ENCODE measurements around the gene SUFU. TPM values are rescaled to one million over a fixed set of nuclear protein-coding genes. Genes with fewer than 3 reads are reported as not detected.

Gene SUFU
- total and polyA plus RNA-seq, 2 of the 4 experiments (the other 2 are of a cell fraction): 2.2 to 11.0 TPM

DNA sequence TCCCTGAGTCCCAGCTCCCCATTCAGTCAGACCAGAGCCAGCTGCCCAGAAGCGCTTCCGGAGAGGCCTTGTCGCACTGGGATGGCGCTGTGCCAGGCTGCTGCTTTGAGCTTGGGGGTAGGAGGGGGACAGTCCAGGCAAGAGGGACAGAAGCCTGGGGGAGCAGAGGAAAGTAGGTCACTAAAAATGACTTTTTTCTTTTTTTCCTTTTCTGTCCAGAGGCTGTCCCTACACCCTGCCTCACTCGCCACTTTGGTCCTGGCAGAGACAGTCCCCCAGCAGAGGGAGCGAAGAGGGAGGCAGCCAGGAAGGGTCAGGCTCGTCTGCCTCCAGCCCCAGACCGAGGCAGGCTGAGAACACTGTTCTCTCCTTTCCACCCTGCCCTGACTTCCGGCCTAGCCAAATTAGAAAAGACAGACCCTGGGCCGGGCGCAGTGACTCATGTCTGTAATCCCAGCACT lies 124.7 kb downstream of the SUFU start:
- Histone ChIP-seq H3K14ac (replicated peaks; ENCODE audit: low read depth, low read length) (peak overlapping the region; percentile 96), H3K27ac (ENCODE audit: insufficient read depth, low read length) (peak overlapping the region; percentile 98), H3K4ac (ENCODE audit: low read depth, low read length) (peak overlapping the region; percentile 98), H3K9me1 (ENCODE audit: insufficient read depth, low read length) (peaks cover 52% of the 10 kb centered on the region), H3K18ac (ENCODE audit: low read depth, low read length) (peak overlapping the region; percentile 73), H2BK15ac (ENCODE audit: low read depth, low read length) (peak overlapping the region; percentile 99), H3K9ac (ENCODE audit: low read depth, low read length) (peak overlapping the region; percentile 67), H4K5ac (ENCODE audit: low read depth, low read length) (peak overlapping the region; percentile 84), H3K36me3 (ENCODE audit: control insufficient read depth, insufficient read depth, low read length) (peaks cover 4% of the 10 kb centered on the region; the same call in 1 of the 2 replicates), H2AK9ac (replicated peaks; ENCODE audit: low read depth, low read length, poor library complexity) (peak overlapping the region; percentile 99), H2AK5ac (ENCODE audit: low read depth, low read length) (peak overlapping the region; percentile 99), H3K23ac (ENCODE audit: low read depth, low read length) (peak overlapping the region; percentile 97), H3K4me3 (ENCODE audit: insufficient read depth, low read depth, low read length) (no peak overlapping the region), H3K9me3 (ENCODE audit: control insufficient read depth, insufficient read depth, low read length) (no peaks in the 10 kb centered on the region), H2BK120ac (ENCODE audit: low read depth, low read length) (peak overlapping the region; percentile 99), H4K20me1 (ENCODE audit: insufficient read depth, low read length) (no peaks in the 10 kb centered on the region), H3K4me1 (ENCODE audit: control insufficient read depth, insufficient read depth, low read length) (peaks cover 64% of the 10 kb centered on the region), H2BK5ac (ENCODE audit: low read depth, low read length, poor library complexity, severe bottlenecking) (peak overlapping the region; percentile 100), H4K91ac (ENCODE audit: insufficient read depth, low read depth, low read length) (peak overlapping the region; percentile 100), H2AFZ (replicated peaks; ENCODE audit: low read length, poor library complexity) (peak overlapping the region; percentile 87), H3K56ac (ENCODE audit: extremely low read depth, insufficient read depth, low read length) (peak overlapping the region; percentile 86), H3K79me1 (ENCODE audit: low read depth in 1 of 2, low read length in 2 of 2) (peaks cover 29 to 70% of the 10 kb centered on the region in 2 experiments), H4K8ac (ENCODE audit: low read depth in 2 of 2, low read length in 2 of 2) (peak overlapping the region; percentile 97 to 100), H3K27me3 (ENCODE audit: control insufficient read depth, insufficient read depth, low read length) (no peaks in the 10 kb centered on the region), H3K4me2 (ENCODE audit: low read depth, low read length) (no peak overlapping the region), H2BK20ac (ENCODE audit: low read depth, low read length) (peak overlapping the region; percentile 99)
- dilution Hi-C loops (cut with HindIII; ENCODE audit: low sequenced_read_pairs, unreplicated experiment): no loop called here
- no CpG with 5 or more reads among the region's 11 CpGs for WGBS, 2 experiments (ENCODE audit: extremely low coverage in 2 of 2, insufficient read length in 1 of 2)
- CTCF ChIA-PET: no interaction called here
- POLR2A ChIA-PET (ENCODE audit: unreplicated experiment): interaction anchor here (0.6 to 1.0 kb wide), 2 partner anchors 14 to 23 kb away, joined by 3 to 11 read pairs; no protein-coding TSS in a partner anchor
- ATAC-seq (ENCODE audit: low read depth) (no peak), DNase-seq (no peak)
- TF ChIP-seq RCOR1 (IDR thresholded peaks at IDR 0.05; ENCODE audit: insufficient replicate concordance, low read length) (no peak), MXI1 (IDR thresholded peaks at IDR 0.05; ENCODE audit: borderline replicate concordance, low read depth, low read length) (no peak), RAD21 (IDR thresholded peaks at IDR 0.05; ENCODE audit: low read length) (no peak), RFX5 (IDR thresholded peaks at IDR 0.05; ENCODE audit: low read depth, low read length) (no peak), CHD1 (IDR thresholded peaks at IDR 0.05; ENCODE audit: low read depth, low read length) (no peak), SMC3 (IDR thresholded peaks at IDR 0.05; ENCODE audit: low read depth, low read length) (no peak)
- TF ChIP-seq, protein P1, sequence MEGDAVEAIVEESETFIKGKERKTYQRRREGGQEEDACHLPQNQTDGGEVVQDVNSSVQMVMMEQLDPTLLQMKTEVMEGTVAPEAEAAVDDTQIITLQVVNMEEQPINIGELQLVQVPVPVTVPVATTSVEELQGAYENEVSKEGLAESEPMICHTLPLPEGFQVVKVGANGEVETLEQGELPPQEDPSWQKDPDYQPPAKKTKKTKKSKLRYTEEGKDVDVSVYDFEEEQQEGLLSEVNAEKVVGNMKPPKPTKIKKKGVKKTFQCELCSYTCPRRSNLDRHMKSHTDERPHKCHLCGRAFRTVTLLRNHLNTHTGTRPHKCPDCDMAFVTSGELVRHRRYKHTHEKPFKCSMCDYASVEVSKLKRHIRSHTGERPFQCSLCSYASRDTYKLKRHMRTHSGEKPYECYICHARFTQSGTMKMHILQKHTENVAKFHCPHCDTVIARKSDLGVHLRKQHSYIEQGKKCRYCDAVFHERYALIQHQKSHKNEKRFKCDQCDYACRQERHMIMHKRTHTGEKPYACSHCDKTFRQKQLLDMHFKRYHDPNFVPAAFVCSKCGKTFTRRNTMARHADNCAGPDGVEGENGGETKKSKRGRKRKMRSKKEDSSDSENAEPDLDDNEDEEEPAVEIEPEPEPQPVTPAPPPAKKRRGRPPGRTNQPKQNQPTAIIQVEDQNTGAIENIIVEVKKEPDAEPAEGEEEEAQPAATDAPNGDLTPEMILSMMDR (conservative IDR thresholded peaks at IDR 0.05; ENCODE audit: low read depth, low read length): peak; percentile 18; the same call in 1 of the 2 replicates
- TF ChIP-seq, protein P2, sequence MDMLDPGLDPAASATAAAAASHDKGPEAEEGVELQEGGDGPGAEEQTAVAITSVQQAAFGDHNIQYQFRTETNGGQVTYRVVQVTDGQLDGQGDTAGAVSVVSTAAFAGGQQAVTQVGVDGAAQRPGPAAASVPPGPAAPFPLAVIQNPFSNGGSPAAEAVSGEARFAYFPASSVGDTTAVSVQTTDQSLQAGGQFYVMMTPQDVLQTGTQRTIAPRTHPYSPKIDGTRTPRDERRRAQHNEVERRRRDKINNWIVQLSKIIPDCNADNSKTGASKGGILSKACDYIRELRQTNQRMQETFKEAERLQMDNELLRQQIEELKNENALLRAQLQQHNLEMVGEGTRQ (IDR thresholded peaks at IDR 0.05; ENCODE audit: low read depth, low read length): no peak
- BruUV-seq (replicated peaks): no TSS peak
- intact Hi-C loops (cut with micrococcal nuclease): no loop called here
- in situ Hi-C loops (cut with MboI; ENCODE audit: low sequenced_read_pairs): no loop called here

Data from IMR-90 (cell line).